ENCODE results near the gene ENTPD1.
"Not testable (repeated sequence)": the region's sequence is repeated elsewhere in the genome, so short reads cannot be mapped to it uniquely, and the experiment has no call there.

The ENTPD1 gene

GRCh38 chr10:95796504-95796903 lies 40.5 kb downstream of the ENTPD1 start:
- DNase-seq (ENCODE audit: low read depth) = no peak

- DNase-seq (ENCODE audit: low read depth) = no peak
Observed at GRCh38 chr10:95798096-95798855, 42.3 kb downstream of the ENTPD1 start.

- not testable (repeated sequence) for DNase-seq (ENCODE audit: low read depth)
Observed at GRCh38 chr10:95800286-95800685, 44.3 kb downstream of the ENTPD1 start.

GRCh38 chr10:95806687-95807380 lies 50.9 kb downstream of the ENTPD1 start:
- DNase-seq (ENCODE audit: low read depth) = not testable (repeated sequence)

GRCh38 chr10:95808705-95809308 lies 52.8 kb downstream of the ENTPD1 start:
- DNase-seq (ENCODE audit: low read depth) = not testable (repeated sequence)

GRCh38 chr10:95809370-95810197 lies 53.6 kb downstream of the ENTPD1 start:
- DNase-seq (ENCODE audit: low read depth) = no peak

GRCh38 chr10:95810198-95810976 lies 54.4 kb downstream of the ENTPD1 start:
- no peak for DNase-seq (ENCODE audit: low read depth)

- no peak for DNase-seq (ENCODE audit: low read depth)
Observed at GRCh38 chr10:95813054-95813685, 57.2 kb downstream of the ENTPD1 start.

- no peak for DNase-seq (ENCODE audit: low read depth)
Observed at GRCh38 chr10:95814011-95814727, 58.2 kb downstream of the ENTPD1 start.

- DNase-seq (ENCODE audit: low read depth) = no peak
Observed at GRCh38 chr10:95815133-95815532, 59.2 kb downstream of the ENTPD1 start.

- DNase-seq (ENCODE audit: low read depth) = no peak
Observed at GRCh38 chr10:95815701-95816240, 59.8 kb downstream of the ENTPD1 start.

GRCh38 chr10:95818010-95818409 lies 62.0 kb downstream of the ENTPD1 start:
- DNase-seq (ENCODE audit: low read depth) = no peak

- DNase-seq (ENCODE audit: low read depth) = no peak
Observed at GRCh38 chr10:95818668-95819067, 62.7 kb downstream of the ENTPD1 start.

GRCh38 chr10:95819620-95820329 lies 63.8 kb downstream of the ENTPD1 start:
- DNase-seq (ENCODE audit: low read depth) = no peak

GRCh38 chr10:95820363-95820762 lies 64.4 kb downstream of the ENTPD1 start:
- no peak for DNase-seq (ENCODE audit: low read depth)

GRCh38 chr10:95821720-95822119 lies 65.8 kb downstream of the ENTPD1 start:
- DNase-seq (ENCODE audit: low read depth) = no peak

GRCh38 chr10:95830044-95830443 lies 74.1 kb downstream of the ENTPD1 start:
- no peak for DNase-seq (ENCODE audit: low read depth)

GRCh38 chr10:95831076-95831475 lies 75.1 kb downstream of the ENTPD1 start:
- DNase-seq (ENCODE audit: low read depth) = no peak

GRCh38 chr10:95831515-95831914 lies 75.6 kb downstream of the ENTPD1 start:
- DNase-seq (ENCODE audit: low read depth) = no peak

Data from stimulated activated CD8-positive, alpha-beta memory T cell treated with anti-CD3 and anti-CD28 coated beads, Interleukin-4, amount 100 ng/mL, for 24 hours (primary cell).